Colonic mucosa (tissue), 4 donors: ENCODE measurements around the gene FANCI. TPM values are rescaled to one million over a fixed set of nuclear protein-coding genes. Genes with fewer than 3 reads are reported as not detected.

Source experiments
- DNase-seq: peaks from one replicate; pipeline ENCODE4 v3.0.0-alpha.2; 2020
- H3K27ac ChIP-seq: fragments of 200-600 bp; one replicate; pipeline ENCODE4 v1.8.0; 2021
- H3K27me3 ChIP-seq: fragments of 200-600 bp; one replicate; pipeline ENCODE4 v1.8.0; 2021
- H3K36me3 ChIP-seq: fragments of 200-600 bp; one replicate; pipeline ENCODE4 v1.8.0; 2021
- H3K4me1 ChIP-seq: fragments of 200-600 bp; one replicate; pipeline ENCODE4 v1.8.0; 2021; ENCODE audit warnings: mild to moderate bottlenecking
- H3K4me3 ChIP-seq: fragments of 200-600 bp; one replicate; pipeline ENCODE4 v1.8.0; 2021
- H3K9ac ChIP-seq, 2 donors: one replicate each; pipeline ENCODE4 v1.7.0; 2013; ENCODE audit warnings: control low read depth in 2 of 2, low read depth in 2 of 2, low read length in 2 of 2
- H3K9me3 ChIP-seq: fragments of 200-600 bp; one replicate; pipeline ENCODE4 v1.8.0; 2021
- intact Hi-C: fragments of 100-400 bp; cut with DNase I; formaldehyde crosslinking; loops from one replicate; pipeline ENCODE4 v1.14.1; 2022
- total RNA-seq, 2 donors: library from RNA; stranded (reverse); fragmentation: NEBNext Ultra II Directional in 1 of 2; extraction: Animal tissue kit (Norgen Biotek cat#: 25700) in 1 of 2; gene quantifications; one replicate each; pipeline ENCODE4 v1.2.1, GENCODE V29; 2021
- TF ChIP-seq, protein P1 (sequence below): fragments of 200-600 bp; IDR thresholded peaks from one replicate; pipeline ENCODE4 v1.8.0; 2022; ENCODE audit warnings: antibody characterized with exemption, mild to moderate bottlenecking
- donor health status: healthy.
- donor health status: DM: no; HTN: no; CAD: no.
- donor health status: DM: no; HTN: no; CAD: no.

The FANCI gene
- total RNA-seq, 2 donors from 2014 or later, result 19.9 to 76.9 TPM

DNA sequence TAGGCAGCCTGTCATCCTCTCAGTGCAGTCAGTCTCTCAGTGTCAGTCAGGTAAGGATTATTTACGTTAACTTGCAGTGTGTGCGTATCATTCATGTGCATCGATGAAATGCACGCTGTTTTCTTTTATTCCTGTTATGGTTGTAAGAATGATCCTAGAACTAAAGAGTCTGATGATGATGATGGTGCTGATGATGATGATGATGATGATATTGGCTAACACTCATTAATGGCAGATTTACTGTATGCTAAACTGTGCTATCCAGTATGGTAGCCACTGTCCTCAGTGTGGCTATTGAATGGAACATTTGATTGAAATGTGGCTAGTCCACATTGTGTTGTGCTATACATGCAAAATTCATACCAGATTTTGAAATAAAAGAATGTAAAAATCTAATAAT is 39.4 kb downstream of the FANCI start:
- no peak overlapping the region for H3K27ac ChIP-seq
- intact Hi-C loops, result no loop called here
- no peak overlapping the region for H3K4me3 ChIP-seq
- no peaks in the 10 kb centered on the region for H3K4me1 ChIP-seq
- no peak for DNase-seq
- H3K36me3 ChIP-seq, result no peaks in the 10 kb centered on the region
- TF ChIP-seq, protein P1, sequence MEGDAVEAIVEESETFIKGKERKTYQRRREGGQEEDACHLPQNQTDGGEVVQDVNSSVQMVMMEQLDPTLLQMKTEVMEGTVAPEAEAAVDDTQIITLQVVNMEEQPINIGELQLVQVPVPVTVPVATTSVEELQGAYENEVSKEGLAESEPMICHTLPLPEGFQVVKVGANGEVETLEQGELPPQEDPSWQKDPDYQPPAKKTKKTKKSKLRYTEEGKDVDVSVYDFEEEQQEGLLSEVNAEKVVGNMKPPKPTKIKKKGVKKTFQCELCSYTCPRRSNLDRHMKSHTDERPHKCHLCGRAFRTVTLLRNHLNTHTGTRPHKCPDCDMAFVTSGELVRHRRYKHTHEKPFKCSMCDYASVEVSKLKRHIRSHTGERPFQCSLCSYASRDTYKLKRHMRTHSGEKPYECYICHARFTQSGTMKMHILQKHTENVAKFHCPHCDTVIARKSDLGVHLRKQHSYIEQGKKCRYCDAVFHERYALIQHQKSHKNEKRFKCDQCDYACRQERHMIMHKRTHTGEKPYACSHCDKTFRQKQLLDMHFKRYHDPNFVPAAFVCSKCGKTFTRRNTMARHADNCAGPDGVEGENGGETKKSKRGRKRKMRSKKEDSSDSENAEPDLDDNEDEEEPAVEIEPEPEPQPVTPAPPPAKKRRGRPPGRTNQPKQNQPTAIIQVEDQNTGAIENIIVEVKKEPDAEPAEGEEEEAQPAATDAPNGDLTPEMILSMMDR, result no peak
- H3K9me3 ChIP-seq, result no peaks in the 10 kb centered on the region
- no peak overlapping the region for H3K9ac ChIP-seq
- H3K27me3 ChIP-seq, result no peaks in the 10 kb centered on the region

GRCh38 chr15:89291934-89292438 is 48.2 kb downstream of the FANCI start:
- Histone ChIP-seq H3K9ac (no peak overlapping the region), H3K36me3 (peaks cover 3% of the 10 kb centered on the region), H3K27me3 (no peaks in the 10 kb centered on the region), H3K27ac (no peak overlapping the region), H3K4me3 (no peak overlapping the region), H3K9me3 (no peaks in the 10 kb centered on the region), H3K4me1 (no peaks in the 10 kb centered on the region)
- TF ChIP-seq, protein P1, result no peak
- intact Hi-C loops, result no loop called here
- DNase-seq, result no peak

GRCh38 chr15:89293012-89293411 is 49.2 kb downstream of the FANCI start:
- Histone ChIP-seq H3K27ac (no peak overlapping the region), H3K4me3 (no peak overlapping the region), H3K36me3 (peaks cover 3% of the 10 kb centered on the region), H3K9me3 (no peaks in the 10 kb centered on the region), H3K9ac (no peak overlapping the region), H3K4me1 (no peaks in the 10 kb centered on the region), H3K27me3 (no peaks in the 10 kb centered on the region)
- DNase-seq, result no peak
- intact Hi-C loops, result no loop called here
- TF ChIP-seq, protein P1, result no peak

- no peak overlapping the region for H3K9ac ChIP-seq
- no peaks in the 10 kb centered on the region for H3K27me3 ChIP-seq
- H3K27ac ChIP-seq, result no peak overlapping the region
- H3K9me3 ChIP-seq, result no peaks in the 10 kb centered on the region
- TF ChIP-seq, protein P1, result no peak
- no peak overlapping the region for H3K4me3 ChIP-seq
- no peaks in the 10 kb centered on the region for H3K4me1 ChIP-seq
- no peak for DNase-seq
- H3K36me3 ChIP-seq, result no peaks in the 10 kb centered on the region
- intact Hi-C loops, result loop anchor here (5.0 kb wide), 1 partner anchor 93 kb away; no protein-coding TSS in a partner anchor
Measured at GRCh38 chr15:89299896-89300295, 56.1 kb downstream of the FANCI start.

DNA sequence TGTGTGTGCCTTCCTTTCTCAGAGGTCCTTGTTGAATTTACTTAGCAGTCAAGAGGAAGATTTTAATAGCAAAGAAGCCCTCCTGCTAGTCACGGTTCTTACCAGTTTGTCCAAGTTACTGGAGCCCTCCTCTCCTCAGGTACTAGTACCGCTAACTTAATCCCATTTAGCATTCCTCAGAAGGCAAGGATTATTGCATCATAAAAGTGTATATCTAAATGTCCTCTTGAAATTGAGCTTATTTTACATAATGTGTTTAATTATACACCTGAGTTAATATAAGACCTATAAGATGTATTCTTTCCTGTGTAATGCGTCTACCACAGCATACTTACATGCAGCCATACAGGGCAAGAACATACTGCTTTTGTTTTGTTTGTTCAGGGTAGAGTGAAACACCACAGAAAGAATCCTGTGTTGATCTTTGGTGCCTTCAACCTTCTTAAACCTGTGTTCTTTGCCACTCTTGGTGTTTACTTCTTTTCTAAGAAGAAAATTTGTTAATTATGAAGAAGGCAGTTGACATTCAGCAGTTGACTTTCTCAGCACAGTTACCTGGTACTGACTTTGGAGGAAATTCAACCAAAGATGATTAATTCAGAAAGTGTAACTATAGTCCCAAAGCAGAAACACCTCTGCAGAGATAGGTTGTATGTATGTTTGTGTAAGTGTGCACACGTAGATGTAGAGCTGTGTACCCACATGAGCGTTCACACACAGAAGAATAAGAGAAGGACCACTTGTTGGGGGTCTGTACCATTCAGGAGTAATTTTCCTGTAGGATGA is 57.7 kb downstream of the FANCI start:
- no peak for DNase-seq
- no peak overlapping the region for H3K4me3 ChIP-seq
- no peaks in the 10 kb centered on the region for H3K36me3 ChIP-seq
- intact Hi-C loops, result no loop called here
- no peaks in the 10 kb centered on the region for H3K27me3 ChIP-seq
- no peaks in the 10 kb centered on the region for H3K9me3 ChIP-seq
- H3K27ac ChIP-seq, result no peak overlapping the region
- no peak overlapping the region for H3K9ac ChIP-seq
- H3K4me1 ChIP-seq, result no peaks in the 10 kb centered on the region
- TF ChIP-seq, protein P1, result no peak
